ENCODE results near the gene RAB40C.

Gene RAB40C

GRCh38 chr16:619476-620100 is 29.7 kb downstream of the RAB40C start:
- DNase-seq = no peak

GRCh38 chr16:620700-621525 is 31.0 kb downstream of the RAB40C start:
- no peak for DNase-seq

- DNase-seq = no peak
Measured at GRCh38 chr16:621526-622105, 31.8 kb downstream of the RAB40C start.

- no peak for DNase-seq
Measured at GRCh38 chr16:622920-623280, 33.0 kb downstream of the RAB40C start.

GRCh38 chr16:624526-625070 is 34.7 kb downstream of the RAB40C start:
- no peak for DNase-seq

GRCh38 chr16:625117-625976 is 35.5 kb downstream of the RAB40C start:
- no peak for DNase-seq

- DNase-seq = no peak
Measured at GRCh38 chr16:625977-626765, 36.3 kb downstream of the RAB40C start.

GRCh38 chr16:626787-627453 is 37.1 kb downstream of the RAB40C start:
- no peak for DNase-seq

GRCh38 chr16:627454-628239 is 37.8 kb downstream of the RAB40C start:
- no peak for DNase-seq

- DNase-seq = no peak
Measured at GRCh38 chr16:628321-629061, 38.6 kb downstream of the RAB40C start.

GRCh38 chr16:629185-629832 is 39.4 kb downstream of the RAB40C start:
- DNase-seq = no peak

- no peak for DNase-seq
Measured at GRCh38 chr16:629833-630248, 40.0 kb downstream of the RAB40C start.

GRCh38 chr16:630249-630814 is 40.5 kb downstream of the RAB40C start:
- DNase-seq = no peak

- DNase-seq = no peak
Measured at GRCh38 chr16:630815-631405, 41.0 kb downstream of the RAB40C start, which contains the start of gene WFIKKN1. Gene WFIKKN1 (plus strand): TSS chr16:630985. CDS start chr16:631254, 269 bp downstream.

GRCh38 chr16:631808-632358 is 42.0 kb downstream of the RAB40C start:
- no peak for DNase-seq

GRCh38 chr16:632486-633335 is 42.8 kb downstream of the RAB40C start:
- no peak for DNase-seq

Measured in NCI-H510A (cell line).